PC-9 (cell line): ENCODE results near the gene ELMO1. TPM values are rescaled to one million over a fixed set of nuclear protein-coding genes. Genes with fewer than 3 reads are reported as not detected.

Experiments used
- BruUV-seq: library from RNA; stranded (reverse); fragments of 400-500 nt; replicated peaks from 2 replicates; lab custom pipeline; 2021; lab: Mats Ljungman, UMichigan
- CTCF ChIA-PET: fragments of 300-600 bp; sonication (Branson Sonifier 250); formaldehyde crosslinking; loops from one replicate; lab custom pipeline; 2022; ENCODE audit warnings: antibody characterized with exemption; lab: Charles Lee
- POLR2A ChIA-PET: fragments of 300-600 bp; sonication (Branson Sonifier 250); formaldehyde crosslinking; loops from one replicate; lab custom pipeline; 2022; ENCODE audit warnings: antibody characterized with exemption; ENCODE audit not compliant: unreplicated experiment; lab: Charles Lee
- DNase-seq, 2 experiments: peaks; one replicate each; pipeline versions ENCODE4 v3.0.0 to v3.0.0-alpha.2; 2015 to 2022; ENCODE audit warnings: mixed read lengths in 1 of 2
- H2AFZ ChIP-seq: fragments of 200-600 bp; sonication (generic); 2 replicates; pipeline ENCODE4 v1.8.1; 2017; ENCODE audit warnings: antibody characterized with exemption
- H3F3A ChIP-seq: fragments of 200-600 bp; sonication (generic); 2 replicates; pipeline ENCODE4 v1.8.1; 2017; ENCODE audit warnings: antibody characterized with exemption, mild to moderate bottlenecking, low read depth; ENCODE audit not compliant: insufficient read depth
- H3K27ac ChIP-seq: fragments of 200-600 bp; sonication (generic); 2 replicates; pipeline ENCODE4 v1.6.1; 2016; ENCODE audit warnings: mixed run types
- H3K27me3 ChIP-seq: fragments of 200-600 bp; sonication (generic); 2 replicates; pipeline ENCODE4 v1.6.1; 2016; ENCODE audit warnings: low read depth, mixed run types; ENCODE audit not compliant: insufficient read depth
- H3K36me3 ChIP-seq: fragments of 200-600 bp; sonication (generic); 2 replicates; pipeline ENCODE4 v1.6.1; 2016; ENCODE audit warnings: low read depth, mixed run types
- H3K4me1 ChIP-seq: fragments of 200-600 bp; sonication (generic); replicated peaks from 2 replicates; pipeline ENCODE4 v1.6.1; 2016; ENCODE audit warnings: mixed run types; ENCODE audit not compliant: insufficient read depth
- H3K4me2 ChIP-seq: fragments of 200-600 bp; sonication (generic); 2 replicates; pipeline ENCODE4 v1.6.1; 2017; ENCODE audit warnings: mixed run types
- H3K4me3 ChIP-seq: fragments of 200-600 bp; sonication (generic); 2 replicates; pipeline ENCODE4 v1.6.1; 2016; ENCODE audit warnings: mixed run types
- H3K79me2 ChIP-seq: fragments of 200-600 bp; sonication (generic); 2 replicates; pipeline ENCODE4 v1.6.1; 2017; ENCODE audit warnings: low read depth, mixed run types
- H3K9me2 ChIP-seq: fragments of 200-600 bp; sonication (generic); 2 replicates; pipeline ENCODE4 v1.8.1; 2017; ENCODE audit warnings: mild to moderate bottlenecking; ENCODE audit not compliant: insufficient read depth
- H3K9me3 ChIP-seq: fragments of 200-600 bp; sonication (generic); 2 replicates; pipeline ENCODE4 v1.8.1; 2016; ENCODE audit warnings: low read depth; ENCODE audit not compliant: insufficient read depth
- H4K20me1 ChIP-seq: fragments of 200-600 bp; sonication (generic); 2 replicates; pipeline ENCODE4 v1.8.1; 2017; ENCODE audit not compliant: insufficient read depth
- EZH2 ChIP-seq: fragments of 200-600 bp; sonication (generic); IDR thresholded peaks from 2 replicates; pipeline ENCODE4 v1.8.0; 2017; ENCODE audit warnings: antibody characterized with exemption, low read depth
- intact Hi-C: fragments of 100-400 bp; cut with micrococcal nuclease; formaldehyde crosslinking; loops from one replicate; pipeline ENCODE4 v1.10.0; 2022; ENCODE audit not compliant: unreplicated experiment
- total RNA-seq: library from RNA; stranded (reverse); gene quantifications from 2 replicates; pipeline ENCODE4 v1.2.3, GENCODE V29; 2021
- TF ChIP-seq, protein P1 (sequence below): fragments of 200-600 bp; sonication (generic); conservative IDR thresholded peaks from 2 replicates; pipeline ENCODE4 v1.6.1; 2017; ENCODE audit warnings: mixed run types, antibody characterized with exemption, mild to moderate bottlenecking, moderate library complexity

ELMO1 gene
- total RNA-seq, 1 experiment from 2014 or later, result 4.8 TPM

DNA sequence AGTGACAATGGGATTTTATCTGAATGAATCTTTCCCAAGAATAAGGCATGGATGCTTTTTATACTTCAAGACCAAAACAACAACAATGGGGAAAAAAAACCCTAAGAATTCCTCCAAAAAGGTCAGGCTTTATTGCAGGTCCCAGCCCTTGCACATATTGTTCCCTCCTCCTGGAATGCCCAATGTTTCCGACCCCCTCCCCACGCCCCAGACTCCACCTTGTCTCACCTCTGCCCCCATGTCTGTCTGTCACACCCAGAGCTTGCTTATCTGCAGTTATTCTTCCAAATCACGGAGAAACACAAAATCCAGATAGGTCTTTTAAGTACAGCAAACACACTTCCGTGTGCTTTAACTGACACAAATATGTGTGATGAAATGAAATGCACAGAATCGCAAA is 43.5 kb downstream of the ELMO1 start:
- Histone ChIP-seq H3K27me3 (peaks cover 19% of the 10 kb centered on the region; the same call in 1 of the 2 replicates), H3K36me3 (no peaks in the 10 kb centered on the region), H3K4me2 (no peak overlapping the region), H3K4me1 (no peaks in the 10 kb centered on the region), H3K79me2 (no peaks in the 10 kb centered on the region), H2AFZ (no peak overlapping the region), H3K9me2 (no peaks in the 10 kb centered on the region), H4K20me1 (no peaks in the 10 kb centered on the region), H3K27ac (no peak overlapping the region), H3K9me3 (no peaks in the 10 kb centered on the region), H3F3A (no peaks in the 10 kb centered on the region), H3K4me3 (no peak overlapping the region)
- ChIA-PET POLR2A (no interaction called here), CTCF (no interaction called here)
- TF ChIP-seq, protein P1, sequence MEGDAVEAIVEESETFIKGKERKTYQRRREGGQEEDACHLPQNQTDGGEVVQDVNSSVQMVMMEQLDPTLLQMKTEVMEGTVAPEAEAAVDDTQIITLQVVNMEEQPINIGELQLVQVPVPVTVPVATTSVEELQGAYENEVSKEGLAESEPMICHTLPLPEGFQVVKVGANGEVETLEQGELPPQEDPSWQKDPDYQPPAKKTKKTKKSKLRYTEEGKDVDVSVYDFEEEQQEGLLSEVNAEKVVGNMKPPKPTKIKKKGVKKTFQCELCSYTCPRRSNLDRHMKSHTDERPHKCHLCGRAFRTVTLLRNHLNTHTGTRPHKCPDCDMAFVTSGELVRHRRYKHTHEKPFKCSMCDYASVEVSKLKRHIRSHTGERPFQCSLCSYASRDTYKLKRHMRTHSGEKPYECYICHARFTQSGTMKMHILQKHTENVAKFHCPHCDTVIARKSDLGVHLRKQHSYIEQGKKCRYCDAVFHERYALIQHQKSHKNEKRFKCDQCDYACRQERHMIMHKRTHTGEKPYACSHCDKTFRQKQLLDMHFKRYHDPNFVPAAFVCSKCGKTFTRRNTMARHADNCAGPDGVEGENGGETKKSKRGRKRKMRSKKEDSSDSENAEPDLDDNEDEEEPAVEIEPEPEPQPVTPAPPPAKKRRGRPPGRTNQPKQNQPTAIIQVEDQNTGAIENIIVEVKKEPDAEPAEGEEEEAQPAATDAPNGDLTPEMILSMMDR, result no peak
- no peak for TF ChIP-seq EZH2
- intact Hi-C loops, result no loop called here
- BruUV-seq, result no TSS peak
- no peak for DNase-seq

DNA sequence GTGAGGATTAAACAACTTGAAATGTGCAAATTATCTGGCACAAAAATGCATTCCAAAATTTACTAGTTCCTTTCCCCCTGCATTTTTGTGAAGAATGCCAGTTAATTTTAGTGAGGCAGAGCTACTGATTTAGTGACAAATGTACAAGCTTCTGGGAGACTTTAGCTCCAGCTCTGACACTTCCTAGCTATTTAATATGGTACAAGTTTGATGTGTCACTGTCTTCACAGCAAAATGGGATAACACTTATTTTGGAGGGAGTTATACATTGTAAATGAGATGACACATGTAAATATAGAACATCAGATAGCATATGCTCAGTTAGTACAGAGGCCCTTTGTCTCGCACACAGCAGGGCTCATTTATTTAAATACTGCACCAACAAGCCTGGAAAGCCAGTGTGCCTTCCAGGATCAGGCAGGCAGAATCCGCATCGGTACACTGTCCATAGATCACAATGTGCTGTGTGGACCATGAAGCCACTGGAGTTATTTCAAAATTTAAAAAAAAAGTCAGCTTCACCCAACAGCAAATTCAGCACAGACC is 48.7 kb downstream of the ELMO1 start:
- Histone ChIP-seq H2AFZ (no peak overlapping the region), H3F3A (no peaks in the 10 kb centered on the region), H4K20me1 (no peaks in the 10 kb centered on the region), H3K4me1 (no peaks in the 10 kb centered on the region), H3K27me3 (no peaks in the 10 kb centered on the region; the same call in 1 of the 2 replicates), H3K79me2 (no peaks in the 10 kb centered on the region), H3K27ac (no peak overlapping the region), H3K9me2 (no peaks in the 10 kb centered on the region), H3K4me3 (no peak overlapping the region), H3K9me3 (no peaks in the 10 kb centered on the region), H3K36me3 (no peaks in the 10 kb centered on the region), H3K4me2 (no peak overlapping the region)
- no TSS peak for BruUV-seq
- TF ChIP-seq EZH2, result no peak
- TF ChIP-seq, protein P1, result no peak
- no peak for DNase-seq
- intact Hi-C loops, result no loop called here
- CTCF ChIA-PET, result no interaction called here
- POLR2A ChIA-PET, result no interaction called here

DNA sequence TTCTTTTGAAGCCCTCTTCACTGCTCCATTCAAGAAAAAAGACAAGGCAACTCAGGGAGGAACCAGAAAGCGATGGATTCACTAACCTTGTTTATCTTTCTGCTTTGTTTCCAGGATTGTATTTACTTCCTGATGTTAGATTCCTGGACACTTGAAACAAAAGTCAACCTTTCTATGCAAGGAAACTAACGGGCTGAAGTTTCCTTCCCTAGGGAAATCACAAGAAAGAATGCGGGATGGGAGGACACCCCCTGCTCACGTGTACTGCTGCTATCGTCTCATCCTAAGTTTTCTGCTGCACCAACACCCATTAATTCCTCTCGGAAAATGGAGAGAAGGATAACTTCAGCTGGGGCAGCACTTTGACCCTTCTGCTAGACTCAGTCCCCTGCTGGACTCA is 50.3 kb downstream of the ELMO1 start:
- Histone ChIP-seq H3K4me1 (no peaks in the 10 kb centered on the region), H3K4me2 (no peak overlapping the region), H3F3A (no peaks in the 10 kb centered on the region), H3K27me3 (no peaks in the 10 kb centered on the region), H3K79me2 (no peaks in the 10 kb centered on the region), H3K36me3 (no peaks in the 10 kb centered on the region), H3K27ac (no peak overlapping the region), H4K20me1 (no peaks in the 10 kb centered on the region), H3K9me3 (no peaks in the 10 kb centered on the region), H2AFZ (no peak overlapping the region), H3K9me2 (no peaks in the 10 kb centered on the region), H3K4me3 (no peak overlapping the region)
- no TSS peak for BruUV-seq
- TF ChIP-seq, protein P1, result no peak
- TF ChIP-seq EZH2, result no peak
- CTCF ChIA-PET, result no interaction called here
- no peak for DNase-seq
- intact Hi-C loops, result no loop called here
- POLR2A ChIA-PET, result no interaction called here
